ENCODE results near the gene HDAC4. TPM values are rescaled to one million over a fixed set of nuclear protein-coding genes. Genes with fewer than 3 reads are reported as not detected.

Gene HDAC4
- total and polyA plus RNA-seq, 2 of the 8 experiments (the other 6 are each of a cell fraction or from before 2014, with no cell fraction given) = 15.4 to 31.5 TPM

DNA sequence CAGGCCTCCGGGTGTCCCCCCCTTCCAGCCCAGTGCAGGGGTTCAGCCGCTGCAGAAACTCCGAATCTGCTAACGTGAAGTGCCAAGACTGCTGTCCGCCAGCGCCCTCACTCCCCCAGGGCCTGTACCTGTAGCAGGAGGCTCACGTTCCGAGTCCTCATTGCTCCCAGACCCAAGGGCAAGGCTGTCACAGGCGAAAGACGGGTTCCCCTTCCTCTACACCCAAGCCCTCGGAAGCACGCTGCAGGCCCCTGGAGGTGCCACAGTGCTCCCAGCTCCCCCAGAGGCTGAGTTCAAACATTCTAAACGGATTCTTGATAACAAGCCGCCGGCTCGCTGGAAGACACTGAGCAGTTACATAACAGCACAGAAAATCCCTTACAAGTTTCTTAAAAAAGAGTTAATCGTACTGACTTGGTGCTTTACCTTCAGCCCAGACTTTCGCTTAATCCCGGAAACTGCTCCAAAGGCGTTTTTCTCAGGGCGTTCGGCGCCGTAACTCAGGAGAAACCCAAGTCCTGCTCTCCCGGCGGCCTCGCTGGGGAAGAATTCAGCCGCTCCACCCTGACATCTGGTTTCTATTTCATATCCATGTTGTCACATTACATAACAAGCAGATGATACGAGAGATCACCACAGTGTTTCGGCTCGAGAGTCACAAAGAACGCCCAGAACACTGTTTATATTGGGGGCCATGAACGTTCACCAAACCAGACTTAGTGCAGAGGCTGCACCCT is 92.0 kb downstream of the HDAC4 start:
- no peaks in the 10 kb centered on the region for H3K9me3 ChIP-seq (ENCODE audit: insufficient read depth in 2 of 2, low read depth in 1 of 2, low read length in 1 of 2)
- no peak overlapping the region for H2AK5ac ChIP-seq (ENCODE audit: low read depth, low read length)
- H3K4me1 ChIP-seq (replicated peaks in 1 of 4; ENCODE audit: control insufficient read depth in 3 of 4, insufficient read depth in 4 of 4, low read length in 3 of 4) = no peaks in the 10 kb centered on the region; a peak in 2 of 7 replicates
- H3K79me2 ChIP-seq (ENCODE audit: control insufficient read depth in 1 of 2, insufficient read depth in 2 of 2, low read length in 2 of 2) = peaks cover 0 to 92% of the 10 kb centered on the region in 2 experiments; a peak in 3 of 4 replicates
- H4K5ac ChIP-seq (ENCODE audit: insufficient read length, low read depth, low read length) = no peak overlapping the region
- H4K8ac ChIP-seq (ENCODE audit: extremely low read depth, insufficient read depth, low read length) = 0 out of 2 replicates have a peak overlapping the region, but pooled peaks have one; percentile 40
- no peaks in the 10 kb centered on the region for H3K23me2 ChIP-seq (ENCODE audit: low read depth, low read length)
- no peak for FAIRE-seq
- peak in 1 of 2 experiments; percentile 43 for DNase-seq (ENCODE audit: low read depth in 1 of 2, low spot score in 2 of 2)
- H3K4ac ChIP-seq (replicated peaks; ENCODE audit: insufficient read length, low read depth, low read length) = no peak overlapping the region
- H2BK5ac ChIP-seq (ENCODE audit: low read depth, low read length) = no peak overlapping the region
- TF ChIP-seq KDM4A (IDR thresholded peaks at IDR 0.05; ENCODE audit: low read depth, low read length, severe bottlenecking) (no peak), CEBPB (IDR thresholded peaks at IDR 0.05; ENCODE audit: low read depth, low read length) (no peak), BCL11A (IDR thresholded peaks at IDR 0.05; ENCODE audit: low read depth in 2 of 2, low read length in 2 of 2) (no peak), CHD1 (IDR thresholded peaks at IDR 0.05; ENCODE audit: low read depth, low read length) (no peak)
- TF ChIP-seq, protein P1, sequence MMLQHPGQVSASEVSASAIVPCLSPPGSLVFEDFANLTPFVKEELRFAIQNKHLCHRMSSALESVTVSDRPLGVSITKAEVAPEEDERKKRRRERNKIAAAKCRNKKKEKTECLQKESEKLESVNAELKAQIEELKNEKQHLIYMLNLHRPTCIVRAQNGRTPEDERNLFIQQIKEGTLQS (IDR thresholded peaks at IDR 0.05; ENCODE audit: insufficient read depth, low read depth, low read length) = no peak
- H3K18ac ChIP-seq (ENCODE audit: extremely low read depth, low read length) = no peak overlapping the region
- no peak overlapping the region for H3K4me2 ChIP-seq (ENCODE audit: insufficient read depth in 1 of 2, low read depth in 2 of 2, low read length in 2 of 2)
- POLR2A ChIA-PET (ENCODE audit: partially characterized antibody) = interaction anchor here (1.2 to 1.5 kb wide), 2 partner anchors 12 to 17 kb away, joined by 3 read pairs; no protein-coding TSS in a partner anchor
- H2BK20ac ChIP-seq (ENCODE audit: low read length) = no peak overlapping the region
- no peaks in the 10 kb centered on the region for H3K36me3 ChIP-seq (ENCODE audit: control insufficient read depth in 2 of 4, insufficient read depth in 4 of 4, low read length in 3 of 4)
- H3K4me3 ChIP-seq (ENCODE audit: extremely low read depth in 1 of 4, insufficient read depth in 2 of 4, low read depth in 3 of 4, low read length in 4 of 4) = no peak overlapping the region
- H2BK15ac ChIP-seq (ENCODE audit: low read length) = no peak overlapping the region
- H3K23ac ChIP-seq (ENCODE audit: insufficient read length) = no peak overlapping the region
- H3K27ac ChIP-seq (ENCODE audit: low read depth, low read length) = no peak overlapping the region
- no peak overlapping the region for H3K9ac ChIP-seq (replicated peaks in 1 of 4; ENCODE audit: extremely low read depth in 1 of 4, low read depth in 3 of 4, low read length in 3 of 4)
- CTCF ChIA-PET (ENCODE audit: partially characterized antibody) = interaction anchor here (0.8 to 2.1 kb wide), 10 partner anchors 8 to 171 kb away, joined by 3 to 10 read pairs (median 4); no protein-coding TSS in a partner anchor
- no peak overlapping the region for H2BK12ac ChIP-seq (ENCODE audit: low read depth, low read length)
- H2BK120ac ChIP-seq (replicated peaks; ENCODE audit: low read depth, low read length) = no peak overlapping the region
- no peaks in the 10 kb centered on the region for H3K27me3 ChIP-seq (replicated peaks in 1 of 4; ENCODE audit: control insufficient read depth in 3 of 4, extremely low read depth in 1 of 4, insufficient read depth in 3 of 4, low read length in 3 of 4)
- H3K79me1 ChIP-seq (ENCODE audit: low read depth, low read length) = peaks cover 34% of the 10 kb centered on the region
- 93% methylated on average over 33 of the region's 33 CpGs; no CpG with 5 or more reads in 1 of the 2 experiments for WGBS, 2 experiments (ENCODE audit: extremely low coverage in 1 of 2, insufficient coverage in 1 of 2, insufficient read length in 1 of 2, insufficient replicate concordance in 2 of 2, low coverage in 1 of 2, low lambda C conversion rate in 2 of 2, missing lambda C conversion rate in 1 of 2)
- no peak overlapping the region for H3K14ac ChIP-seq (ENCODE audit: insufficient read length)
- H4K91ac ChIP-seq (replicated peaks; ENCODE audit: insufficient read length, low read length) = no peak overlapping the region
- no peak overlapping the region for H2AFZ ChIP-seq (ENCODE audit: low read length)
- H3K56ac ChIP-seq (replicated peaks; ENCODE audit: insufficient read length, low read depth, low read length) = no peak overlapping the region
- H4K20me1 ChIP-seq (replicated peaks in 1 of 2; ENCODE audit: control insufficient read depth in 1 of 2, insufficient read depth in 2 of 2, low read length in 2 of 2) = peaks cover 8 to 10% of the 10 kb centered on the region in 2 experiments

Data from H1 (cell line).